SK-N-SH (cell line): ENCODE data around the gene CETP.

ENCODE experiments used
- ELF1 ChIP-seq: IDR thresholded peaks from 2 replicates; pipeline ENCODE4 v1.4.0; 2012
- EP300 ChIP-seq, 2 experiments: IDR thresholded peaks; 2 replicates each; pipeline versions ENCODE4 v1.4.0 to v1.6.1; 2012; ENCODE audit warnings: borderline replicate concordance in 1 of 2, low read depth in 1 of 2, low read length in 1 of 2
- EZH2phosphoT487 ChIP-seq: fragments of 200-600 bp; sonication (generic); IDR thresholded peaks from 2 replicates; pipeline ENCODE4 v1.6.1; 2017; ENCODE audit warnings: low read depth, mixed run types, mild to moderate bottlenecking, antibody characterized with exemption, moderate library complexity, borderline replicate concordance
- NRF1 ChIP-seq: IDR thresholded peaks from 2 replicates; pipeline ENCODE4 v1.6.1; 2012; ENCODE audit warnings: low read depth, mild to moderate bottlenecking, low read length
- POLR2AphosphoS5 ChIP-seq: IDR thresholded peaks from 2 replicates; pipeline ENCODE4 v1.6.1; 2012; ENCODE audit warnings: low read depth, low read length
- SIN3A ChIP-seq: IDR thresholded peaks from 2 replicates; pipeline ENCODE4 v1.6.1; 2012; ENCODE audit warnings: low read depth, mild to moderate bottlenecking, low read length, moderate library complexity, borderline replicate concordance
- SMC3 ChIP-seq: IDR thresholded peaks from 2 replicates; pipeline ENCODE4 v1.6.1; 2012; ENCODE audit warnings: low read depth, low read length, improper control_type of control experiment
- TAF1 ChIP-seq: IDR thresholded peaks from 2 replicates; pipeline ENCODE4 v1.6.1; 2012; ENCODE audit warnings: low read depth, mild to moderate bottlenecking, low read length, moderate library complexity, borderline replicate concordance
- TF ChIP-seq, protein P1 (sequence below): fragments of 200-600 bp; sonication (generic); IDR thresholded peaks from 2 replicates; pipeline ENCODE4 v1.6.1; 2017; ENCODE audit warnings: antibody characterized with exemption, mild to moderate bottlenecking, moderate library complexity
- TF ChIP-seq, protein P2 (sequence below): IDR thresholded peaks from 2 replicates; pipeline ENCODE4 v1.6.1; 2012; ENCODE audit warnings: mild to moderate bottlenecking, low read depth, low read length, moderate library complexity
- TF ChIP-seq, protein P3 (sequence below): IDR thresholded peaks from 2 replicates; pipeline ENCODE4 v1.4.0; 2012; ENCODE audit warnings: low read depth

DNA sequence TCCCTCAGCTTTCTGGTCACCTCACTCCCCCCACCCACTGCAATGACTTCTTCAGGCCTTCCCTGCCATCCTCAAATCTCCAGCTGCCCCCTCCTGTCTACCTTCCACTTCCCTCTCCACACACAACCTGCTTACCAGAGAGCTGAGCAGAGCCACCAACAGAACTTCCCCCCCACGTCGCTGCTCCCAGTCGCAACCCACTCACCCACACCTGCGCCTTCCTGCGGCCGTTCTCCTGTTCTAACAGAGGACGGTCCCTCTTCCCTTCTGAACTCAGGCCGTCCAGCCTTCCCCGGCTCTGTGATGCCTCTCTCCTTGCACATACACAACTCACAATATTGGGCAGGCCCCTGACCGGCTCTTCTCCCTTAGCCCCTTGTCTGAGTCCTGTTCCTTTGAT lies 14.0 kb downstream of the CETP start:
- TF ChIP-seq, protein P1, sequence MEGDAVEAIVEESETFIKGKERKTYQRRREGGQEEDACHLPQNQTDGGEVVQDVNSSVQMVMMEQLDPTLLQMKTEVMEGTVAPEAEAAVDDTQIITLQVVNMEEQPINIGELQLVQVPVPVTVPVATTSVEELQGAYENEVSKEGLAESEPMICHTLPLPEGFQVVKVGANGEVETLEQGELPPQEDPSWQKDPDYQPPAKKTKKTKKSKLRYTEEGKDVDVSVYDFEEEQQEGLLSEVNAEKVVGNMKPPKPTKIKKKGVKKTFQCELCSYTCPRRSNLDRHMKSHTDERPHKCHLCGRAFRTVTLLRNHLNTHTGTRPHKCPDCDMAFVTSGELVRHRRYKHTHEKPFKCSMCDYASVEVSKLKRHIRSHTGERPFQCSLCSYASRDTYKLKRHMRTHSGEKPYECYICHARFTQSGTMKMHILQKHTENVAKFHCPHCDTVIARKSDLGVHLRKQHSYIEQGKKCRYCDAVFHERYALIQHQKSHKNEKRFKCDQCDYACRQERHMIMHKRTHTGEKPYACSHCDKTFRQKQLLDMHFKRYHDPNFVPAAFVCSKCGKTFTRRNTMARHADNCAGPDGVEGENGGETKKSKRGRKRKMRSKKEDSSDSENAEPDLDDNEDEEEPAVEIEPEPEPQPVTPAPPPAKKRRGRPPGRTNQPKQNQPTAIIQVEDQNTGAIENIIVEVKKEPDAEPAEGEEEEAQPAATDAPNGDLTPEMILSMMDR = no peak
- TF ChIP-seq, protein P2, sequence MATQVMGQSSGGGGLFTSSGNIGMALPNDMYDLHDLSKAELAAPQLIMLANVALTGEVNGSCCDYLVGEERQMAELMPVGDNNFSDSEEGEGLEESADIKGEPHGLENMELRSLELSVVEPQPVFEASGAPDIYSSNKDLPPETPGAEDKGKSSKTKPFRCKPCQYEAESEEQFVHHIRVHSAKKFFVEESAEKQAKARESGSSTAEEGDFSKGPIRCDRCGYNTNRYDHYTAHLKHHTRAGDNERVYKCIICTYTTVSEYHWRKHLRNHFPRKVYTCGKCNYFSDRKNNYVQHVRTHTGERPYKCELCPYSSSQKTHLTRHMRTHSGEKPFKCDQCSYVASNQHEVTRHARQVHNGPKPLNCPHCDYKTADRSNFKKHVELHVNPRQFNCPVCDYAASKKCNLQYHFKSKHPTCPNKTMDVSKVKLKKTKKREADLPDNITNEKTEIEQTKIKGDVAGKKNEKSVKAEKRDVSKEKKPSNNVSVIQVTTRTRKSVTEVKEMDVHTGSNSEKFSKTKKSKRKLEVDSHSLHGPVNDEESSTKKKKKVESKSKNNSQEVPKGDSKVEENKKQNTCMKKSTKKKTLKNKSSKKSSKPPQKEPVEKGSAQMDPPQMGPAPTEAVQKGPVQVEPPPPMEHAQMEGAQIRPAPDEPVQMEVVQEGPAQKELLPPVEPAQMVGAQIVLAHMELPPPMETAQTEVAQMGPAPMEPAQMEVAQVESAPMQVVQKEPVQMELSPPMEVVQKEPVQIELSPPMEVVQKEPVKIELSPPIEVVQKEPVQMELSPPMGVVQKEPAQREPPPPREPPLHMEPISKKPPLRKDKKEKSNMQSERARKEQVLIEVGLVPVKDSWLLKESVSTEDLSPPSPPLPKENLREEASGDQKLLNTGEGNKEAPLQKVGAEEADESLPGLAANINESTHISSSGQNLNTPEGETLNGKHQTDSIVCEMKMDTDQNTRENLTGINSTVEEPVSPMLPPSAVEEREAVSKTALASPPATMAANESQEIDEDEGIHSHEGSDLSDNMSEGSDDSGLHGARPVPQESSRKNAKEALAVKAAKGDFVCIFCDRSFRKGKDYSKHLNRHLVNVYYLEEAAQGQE = no peak
- TF ChIP-seq, protein P3, sequence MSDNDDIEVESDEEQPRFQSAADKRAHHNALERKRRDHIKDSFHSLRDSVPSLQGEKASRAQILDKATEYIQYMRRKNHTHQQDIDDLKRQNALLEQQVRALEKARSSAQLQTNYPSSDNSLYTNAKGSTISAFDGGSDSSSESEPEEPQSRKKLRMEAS = no peak
- TF ChIP-seq NRF1 (no peak), EP300 (IDR thresholded peaks at IDR 0.05; ENCODE audit: borderline replicate concordance in 1 of 2, low read depth in 1 of 2, low read length in 1 of 2) (no peak), TAF1 (no peak), SIN3A (no peak), SMC3 (no peak), EZH2phosphoT487 (no peak), POLR2AphosphoS5 (no peak), ELF1 (no peak)
